ENCODE results near the gene ZNF384. TPM values are rescaled to one million over a fixed set of nuclear protein-coding genes. Genes with fewer than 3 reads are reported as not detected.

Gene ZNF384
- total and polyA plus RNA-seq, 10 of the 15 experiments (the other 5 are each of a cell fraction or from before 2014, with no cell fraction given) = 0.46 to 81.5 (median 30.5) TPM

DNA sequence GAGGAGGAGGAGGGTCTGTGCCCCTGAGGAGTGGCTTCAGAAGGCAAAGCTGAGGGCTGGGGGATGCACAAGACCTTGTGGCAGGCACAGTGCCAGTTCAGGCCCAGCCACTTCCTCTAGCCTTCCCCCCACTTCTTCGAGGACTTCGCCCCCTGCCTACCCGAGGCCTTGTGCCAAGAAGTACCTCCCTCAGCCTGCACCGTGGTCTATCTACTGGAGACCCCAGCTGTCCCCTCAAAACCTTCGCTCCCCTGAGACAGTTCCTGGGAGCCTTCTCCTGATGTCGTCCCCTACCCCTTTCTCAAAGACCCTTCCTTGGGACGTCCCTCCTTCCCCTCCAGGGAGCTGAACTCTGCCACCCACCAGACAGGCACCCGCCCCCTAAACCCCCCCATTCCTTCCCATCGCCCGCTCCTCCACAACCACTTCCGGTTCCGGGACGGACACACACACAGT is 604 bp downstream of the ZNF384 start (continued):
- TF ChIP-seq CEBPB (IDR thresholded peaks at IDR 0.05; ENCODE audit: borderline replicate concordance in 1 of 2, low read depth in 2 of 2, low read length in 2 of 2) = no peak
- TF ChIP-seq, protein P1, sequence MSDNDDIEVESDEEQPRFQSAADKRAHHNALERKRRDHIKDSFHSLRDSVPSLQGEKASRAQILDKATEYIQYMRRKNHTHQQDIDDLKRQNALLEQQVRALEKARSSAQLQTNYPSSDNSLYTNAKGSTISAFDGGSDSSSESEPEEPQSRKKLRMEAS (IDR thresholded peaks at IDR 0.05; ENCODE audit: low read depth, low read length) = no peak
- no peak for TF ChIP-seq KDM1A (IDR thresholded peaks at IDR 0.05; ENCODE audit: borderline replicate concordance)
- no peak for TF ChIP-seq RB1 (IDR thresholded peaks at IDR 0.05; ENCODE audit: borderline replicate concordance)
- TF ChIP-seq, protein P2, sequence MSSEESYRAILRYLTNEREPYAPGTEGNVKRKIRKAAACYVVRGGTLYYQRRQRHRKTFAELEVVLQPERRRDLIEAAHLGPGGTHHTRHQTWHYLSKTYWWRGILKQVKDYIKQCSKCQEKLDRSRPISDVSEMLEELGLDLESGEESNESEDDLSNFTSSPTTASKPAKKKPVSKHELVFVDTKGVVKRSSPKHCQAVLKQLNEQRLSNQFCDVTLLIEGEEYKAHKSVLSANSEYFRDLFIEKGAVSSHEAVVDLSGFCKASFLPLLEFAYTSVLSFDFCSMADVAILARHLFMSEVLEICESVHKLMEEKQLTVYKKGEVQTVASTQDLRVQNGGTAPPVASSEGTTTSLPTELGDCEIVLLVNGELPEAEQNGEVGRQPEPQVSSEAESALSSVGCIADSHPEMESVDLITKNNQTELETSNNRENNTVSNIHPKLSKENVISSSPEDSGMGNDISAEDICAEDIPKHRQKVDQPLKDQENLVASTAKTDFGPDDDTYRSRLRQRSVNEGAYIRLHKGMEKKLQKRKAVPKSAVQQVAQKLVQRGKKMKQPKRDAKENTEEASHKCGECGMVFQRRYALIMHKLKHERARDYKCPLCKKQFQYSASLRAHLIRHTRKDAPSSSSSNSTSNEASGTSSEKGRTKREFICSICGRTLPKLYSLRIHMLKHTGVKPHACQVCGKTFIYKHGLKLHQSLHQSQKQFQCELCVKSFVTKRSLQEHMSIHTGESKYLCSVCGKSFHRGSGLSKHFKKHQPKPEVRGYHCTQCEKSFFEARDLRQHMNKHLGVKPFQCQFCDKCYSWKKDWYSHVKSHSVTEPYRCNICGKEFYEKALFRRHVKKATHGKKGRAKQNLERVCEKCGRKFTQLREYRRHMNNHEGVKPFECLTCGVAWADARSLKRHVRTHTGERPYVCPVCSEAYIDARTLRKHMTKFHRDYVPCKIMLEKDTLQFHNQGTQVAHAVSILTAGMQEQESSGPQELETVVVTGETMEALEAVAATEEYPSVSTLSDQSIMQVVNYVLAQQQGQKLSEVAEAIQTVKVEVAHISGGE (CRISPR knock-in tag; IDR thresholded peaks at IDR 0.05) = no peak
- TF ChIP-seq, protein P3, sequence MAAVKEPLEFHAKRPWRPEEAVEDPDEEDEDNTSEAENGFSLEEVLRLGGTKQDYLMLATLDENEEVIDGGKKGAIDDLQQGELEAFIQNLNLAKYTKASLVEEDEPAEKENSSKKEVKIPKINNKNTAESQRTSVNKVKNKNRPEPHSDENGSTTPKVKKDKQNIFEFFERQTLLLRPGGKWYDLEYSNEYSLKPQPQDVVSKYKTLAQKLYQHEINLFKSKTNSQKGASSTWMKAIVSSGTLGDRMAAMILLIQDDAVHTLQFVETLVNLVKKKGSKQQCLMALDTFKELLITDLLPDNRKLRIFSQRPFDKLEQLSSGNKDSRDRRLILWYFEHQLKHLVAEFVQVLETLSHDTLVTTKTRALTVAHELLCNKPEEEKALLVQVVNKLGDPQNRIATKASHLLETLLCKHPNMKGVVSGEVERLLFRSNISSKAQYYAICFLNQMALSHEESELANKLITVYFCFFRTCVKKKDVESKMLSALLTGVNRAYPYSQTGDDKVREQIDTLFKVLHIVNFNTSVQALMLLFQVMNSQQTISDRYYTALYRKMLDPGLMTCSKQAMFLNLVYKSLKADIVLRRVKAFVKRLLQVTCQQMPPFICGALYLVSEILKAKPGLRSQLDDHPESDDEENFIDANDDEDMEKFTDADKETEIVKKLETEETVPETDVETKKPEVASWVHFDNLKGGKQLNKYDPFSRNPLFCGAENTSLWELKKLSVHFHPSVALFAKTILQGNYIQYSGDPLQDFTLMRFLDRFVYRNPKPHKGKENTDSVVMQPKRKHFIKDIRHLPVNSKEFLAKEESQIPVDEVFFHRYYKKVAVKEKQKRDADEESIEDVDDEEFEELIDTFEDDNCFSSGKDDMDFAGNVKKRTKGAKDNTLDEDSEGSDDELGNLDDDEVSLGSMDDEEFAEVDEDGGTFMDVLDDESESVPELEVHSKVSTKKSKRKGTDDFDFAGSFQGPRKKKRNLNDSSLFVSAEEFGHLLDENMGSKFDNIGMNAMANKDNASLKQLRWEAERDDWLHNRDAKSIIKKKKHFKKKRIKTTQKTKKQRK (IDR thresholded peaks at IDR 0.05; ENCODE audit: low read depth, low read length) = no peak
- no peak for TF ChIP-seq RFX5 (IDR thresholded peaks at IDR 0.05; ENCODE audit: low read depth, low read length)
- TF ChIP-seq ZBED1 (IDR thresholded peaks at IDR 0.05; ENCODE audit: borderline replicate concordance) = no peak
- TF ChIP-seq, protein P4, sequence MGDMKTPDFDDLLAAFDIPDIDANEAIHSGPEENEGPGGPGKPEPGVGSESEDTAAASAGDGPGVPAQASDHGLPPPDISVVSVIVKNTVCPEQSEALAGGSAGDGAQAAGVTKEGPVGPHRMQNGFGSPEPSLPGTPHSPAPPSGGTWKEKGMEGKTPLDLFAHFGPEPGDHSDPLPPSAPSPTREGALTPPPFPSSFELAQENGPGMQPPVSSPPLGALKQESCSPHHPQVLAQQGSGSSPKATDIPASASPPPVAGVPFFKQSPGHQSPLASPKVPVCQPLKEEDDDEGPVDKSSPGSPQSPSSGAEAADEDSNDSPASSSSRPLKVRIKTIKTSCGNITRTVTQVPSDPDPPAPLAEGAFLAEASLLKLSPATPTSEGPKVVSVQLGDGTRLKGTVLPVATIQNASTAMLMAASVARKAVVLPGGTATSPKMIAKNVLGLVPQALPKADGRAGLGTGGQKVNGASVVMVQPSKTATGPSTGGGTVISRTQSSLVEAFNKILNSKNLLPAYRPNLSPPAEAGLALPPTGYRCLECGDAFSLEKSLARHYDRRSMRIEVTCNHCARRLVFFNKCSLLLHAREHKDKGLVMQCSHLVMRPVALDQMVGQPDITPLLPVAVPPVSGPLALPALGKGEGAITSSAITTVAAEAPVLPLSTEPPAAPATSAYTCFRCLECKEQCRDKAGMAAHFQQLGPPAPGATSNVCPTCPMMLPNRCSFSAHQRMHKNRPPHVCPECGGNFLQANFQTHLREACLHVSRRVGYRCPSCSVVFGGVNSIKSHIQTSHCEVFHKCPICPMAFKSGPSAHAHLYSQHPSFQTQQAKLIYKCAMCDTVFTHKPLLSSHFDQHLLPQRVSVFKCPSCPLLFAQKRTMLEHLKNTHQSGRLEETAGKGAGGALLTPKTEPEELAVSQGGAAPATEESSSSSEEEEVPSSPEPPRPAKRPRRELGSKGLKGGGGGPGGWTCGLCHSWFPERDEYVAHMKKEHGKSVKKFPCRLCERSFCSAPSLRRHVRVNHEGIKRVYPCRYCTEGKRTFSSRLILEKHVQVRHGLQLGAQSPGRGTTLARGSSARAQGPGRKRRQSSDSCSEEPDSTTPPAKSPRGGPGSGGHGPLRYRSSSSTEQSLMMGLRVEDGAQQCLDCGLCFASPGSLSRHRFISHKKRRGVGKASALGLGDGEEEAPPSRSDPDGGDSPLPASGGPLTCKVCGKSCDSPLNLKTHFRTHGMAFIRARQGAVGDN (IDR thresholded peaks at IDR 0.05) = peak; percentile 63
- TF ChIP-seq NR2C1 (IDR thresholded peaks at IDR 0.05) = no peak
- TF ChIP-seq NFYB (IDR thresholded peaks at IDR 0.05; ENCODE audit: insufficient read depth, low read depth, low read length) = no peak
- TF ChIP-seq CBFB (IDR thresholded peaks at IDR 0.05; ENCODE audit: low read depth) = no peak
- no peak for TF ChIP-seq RAD51 (IDR thresholded peaks at IDR 0.05)
- TF ChIP-seq CBX5 (IDR thresholded peaks at IDR 0.05; ENCODE audit: low read depth) = no peak
- 0 out of 4 replicates have a peak, but pooled peaks of 1 of the 2 experiments have one; percentile 72 for TF ChIP-seq ETV6 (conservative IDR thresholded peaks at IDR 0.05 in 1 of 2, IDR thresholded peaks at IDR 0.05 in 1 of 2; ENCODE audit: borderline replicate concordance in 1 of 2, low read depth in 1 of 2)
- no peak for TF ChIP-seq ZNF24 (IDR thresholded peaks at IDR 0.05)
- no peak; the same call in 1 of the 2 replicates for TF ChIP-seq LARP7 (IDR thresholded peaks at IDR 0.05)
- no peak for TF ChIP-seq HDAC6 (IDR thresholded peaks at IDR 0.05; ENCODE audit: unreplicated experiment)
